GM18909 (cell line): ENCODE results near the gene COMP.

Experiments used
- ATAC-seq: cut with Tn5 transposase; IDR thresholded peaks from one replicate; pipeline ENCODE4 v1.9.1; 2021; ENCODE audit warnings: mild to moderate bottlenecking; ENCODE audit not compliant: unreplicated experiment, poor library complexity

Gene COMP

GRCh38 chr19:18750295-18750970 lies 40.7 kb downstream of the COMP start:
- no peak for ATAC-seq

GRCh38 chr19:18749362-18750231 lies 41.5 kb downstream of the COMP start:
- ATAC-seq: no peak

- ATAC-seq: no peak
Observed at GRCh38 chr19:18746401-18747325, 44.4 kb downstream of the COMP start.

- no peak for ATAC-seq
Observed at GRCh38 chr19:18745931-18746330, 45.2 kb downstream of the COMP start.

GRCh38 chr19:18745012-18745735 lies 45.9 kb downstream of the COMP start:
- no peak for ATAC-seq

- ATAC-seq: no peak
Observed at GRCh38 chr19:18743784-18744418, 47.2 kb downstream of the COMP start.

- ATAC-seq: no peak
Observed at GRCh38 chr19:18742838-18743783, 48.0 kb downstream of the COMP start.

GRCh38 chr19:18742324-18742723 lies 48.8 kb downstream of the COMP start:
- ATAC-seq: no peak

GRCh38 chr19:18741124-18742121 lies 49.7 kb downstream of the COMP start:
- no peak for ATAC-seq

GRCh38 chr19:18738961-18739690 lies 52.0 kb downstream of the COMP start:
- no peak for ATAC-seq

GRCh38 chr19:18737954-18738351 lies 53.2 kb downstream of the COMP start:
- no peak for ATAC-seq

GRCh38 chr19:18737337-18737953 lies 53.7 kb downstream of the COMP start:
- no peak for ATAC-seq

- no peak for ATAC-seq
Observed at GRCh38 chr19:18736415-18737336, 54.4 kb downstream of the COMP start.

- no peak for ATAC-seq
Observed at GRCh38 chr19:18735752-18736151, 55.4 kb downstream of the COMP start.

GRCh38 chr19:18735324-18735723 lies 55.8 kb downstream of the COMP start:
- ATAC-seq: no peak
